ENCODE results near the gene BTG3.

The BTG3 gene

DNA sequence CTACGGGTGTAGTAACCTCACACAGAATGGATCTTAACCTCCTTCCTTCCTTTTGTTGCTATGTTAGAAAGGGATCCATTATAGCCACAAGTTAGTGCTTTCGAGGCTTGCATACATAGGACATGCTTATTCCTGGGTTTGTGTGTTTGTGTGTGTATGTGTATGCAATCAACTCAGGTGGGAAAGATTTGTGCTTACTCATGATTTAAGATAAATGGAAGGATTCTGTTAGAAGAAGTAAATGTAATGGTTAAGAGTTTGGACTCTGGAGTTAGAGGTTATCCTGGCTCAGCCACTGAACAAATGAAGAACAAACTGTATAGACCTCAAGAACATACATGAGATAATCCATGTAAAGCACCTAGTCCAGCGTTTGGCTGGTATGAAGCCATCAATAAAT is 28.8 kb downstream of the BTG3 start:
- DNase-seq: no peak

DNA sequence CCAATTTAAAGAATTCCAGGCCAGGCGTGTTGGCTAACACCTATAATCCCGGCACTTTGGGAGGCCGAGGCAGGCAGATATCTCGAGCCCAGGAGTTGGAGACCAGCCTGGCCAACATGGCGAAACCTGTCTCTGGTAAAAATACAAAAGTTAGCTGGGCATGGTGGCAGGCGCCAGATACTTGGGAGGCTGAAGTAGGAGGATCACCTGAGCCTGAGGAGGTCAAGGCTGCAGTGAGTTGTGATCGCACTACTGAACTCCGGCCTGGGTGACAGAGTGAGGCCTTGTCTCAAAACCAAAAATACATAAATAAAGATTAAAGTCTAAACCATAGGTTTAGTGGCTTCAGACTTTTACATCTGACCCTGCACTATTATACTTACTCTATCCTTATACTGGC is 32.4 kb downstream of the BTG3 start:
- DNase-seq: no peak

DNA sequence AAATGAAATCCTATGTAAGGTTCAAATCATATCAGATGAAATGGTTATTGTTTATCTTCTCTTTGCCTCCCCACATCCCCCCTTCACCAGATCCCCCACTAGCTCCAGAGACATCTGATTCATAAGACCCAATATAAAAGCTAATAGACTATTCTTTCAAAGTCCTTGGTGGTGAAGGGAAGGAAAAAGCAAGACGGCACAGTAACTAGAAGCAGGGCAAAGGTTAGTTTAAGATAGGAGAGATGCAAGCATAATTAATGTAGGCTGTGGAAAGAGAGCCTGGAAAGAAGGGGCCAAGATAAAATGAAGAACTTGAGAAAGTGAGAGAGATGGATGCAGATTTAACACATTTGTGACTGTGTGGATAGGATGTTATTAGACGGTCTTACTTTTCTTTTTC is 33.8 kb downstream of the BTG3 start:
- no peak for DNase-seq

DNA sequence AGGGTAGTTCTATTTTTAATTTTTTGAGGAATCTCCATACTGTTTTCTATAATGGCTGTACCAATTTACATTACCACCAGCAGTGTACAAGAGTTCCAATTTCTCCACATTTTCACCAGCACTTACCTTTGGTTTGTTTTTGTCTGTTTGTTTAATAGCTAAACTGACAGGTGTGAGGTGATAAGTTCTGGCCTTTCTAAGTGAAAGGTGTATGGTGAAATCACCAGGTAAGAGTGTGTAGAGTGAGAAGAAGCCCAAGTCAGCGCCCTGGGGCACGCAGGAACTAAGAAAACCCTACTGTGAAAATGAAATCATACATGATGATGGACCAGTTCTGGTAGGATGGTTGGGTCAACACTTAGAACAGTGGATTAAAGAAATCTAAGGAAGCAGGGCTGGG is 34.5 kb downstream of the BTG3 start:
- no peak for DNase-seq

DNA sequence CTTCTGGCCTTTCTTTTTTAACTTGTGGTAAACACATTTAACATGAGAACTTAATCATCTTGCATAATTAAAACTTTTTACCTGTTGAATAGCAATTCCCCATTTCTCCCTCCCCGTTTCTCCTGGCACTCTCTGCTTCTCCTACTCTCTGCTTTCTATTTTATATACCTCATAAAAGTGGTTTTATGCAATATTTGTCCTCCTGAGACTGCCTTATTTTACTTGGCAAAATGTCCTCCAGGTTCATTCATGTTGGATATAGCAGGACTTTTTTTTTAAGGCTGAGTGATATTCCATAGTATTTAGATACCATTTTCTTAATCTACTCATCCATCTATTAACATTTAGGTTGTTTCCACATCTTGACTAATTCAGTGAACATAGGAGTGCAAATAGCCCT is 35.0 kb downstream of the BTG3 start:
- DNase-seq: no peak

DNA sequence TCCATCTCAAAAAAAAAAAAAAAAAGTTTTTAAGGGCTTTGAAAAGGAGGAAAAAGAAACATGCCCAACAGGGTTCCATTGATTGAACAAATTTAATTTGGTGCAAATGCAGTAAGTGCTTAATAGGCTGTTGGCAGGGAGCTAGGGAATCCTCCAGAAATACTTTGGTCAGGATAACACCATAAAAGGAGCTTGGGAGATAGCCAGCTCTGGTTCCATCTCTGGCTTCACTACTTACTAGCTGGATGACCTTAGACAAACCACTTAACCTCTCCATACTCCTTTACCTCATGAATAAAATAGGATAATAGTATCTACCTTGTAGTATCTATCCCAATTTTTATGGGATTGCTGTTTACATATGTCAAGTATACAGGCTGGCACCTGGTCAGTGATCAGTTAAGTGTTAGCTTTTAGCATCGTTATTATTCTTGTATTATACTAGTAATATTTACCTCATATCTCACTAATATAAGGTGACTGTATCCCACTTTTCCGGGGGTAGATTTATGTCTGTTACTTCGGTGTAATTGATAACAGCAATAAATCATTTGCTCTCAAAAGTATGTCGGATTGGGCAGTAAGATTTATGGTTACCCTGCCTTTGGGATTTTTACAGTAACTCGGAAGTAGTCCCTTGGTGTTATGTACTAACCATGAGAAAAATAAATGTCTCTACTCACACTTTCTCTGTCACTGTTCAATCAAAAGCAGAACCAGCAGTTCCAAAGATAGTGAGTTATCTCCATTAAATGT is 36.4 kb downstream of the BTG3 start:
- DNase-seq: no peak

DNA sequence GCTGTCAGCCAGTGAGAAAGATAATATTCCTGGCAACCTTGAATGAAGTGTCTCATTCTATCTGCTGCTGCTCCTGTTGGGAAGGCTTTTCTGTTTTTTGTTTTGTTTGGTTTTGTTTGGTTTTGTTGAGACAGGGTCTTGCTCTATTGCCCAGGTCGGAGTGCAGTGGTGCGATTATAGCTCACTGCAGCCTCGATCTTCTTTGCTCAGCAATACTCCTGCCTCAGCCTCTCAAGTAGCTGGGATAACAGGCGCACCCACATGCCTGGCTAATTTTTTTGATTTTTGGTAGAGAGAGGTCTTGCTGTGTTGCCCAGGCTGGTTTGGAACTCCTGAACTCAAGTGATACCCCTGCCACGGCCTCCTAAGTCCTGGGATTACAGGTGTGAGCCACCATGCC is 37.6 kb downstream of the BTG3 start:
- DNase-seq: no peak

DNA sequence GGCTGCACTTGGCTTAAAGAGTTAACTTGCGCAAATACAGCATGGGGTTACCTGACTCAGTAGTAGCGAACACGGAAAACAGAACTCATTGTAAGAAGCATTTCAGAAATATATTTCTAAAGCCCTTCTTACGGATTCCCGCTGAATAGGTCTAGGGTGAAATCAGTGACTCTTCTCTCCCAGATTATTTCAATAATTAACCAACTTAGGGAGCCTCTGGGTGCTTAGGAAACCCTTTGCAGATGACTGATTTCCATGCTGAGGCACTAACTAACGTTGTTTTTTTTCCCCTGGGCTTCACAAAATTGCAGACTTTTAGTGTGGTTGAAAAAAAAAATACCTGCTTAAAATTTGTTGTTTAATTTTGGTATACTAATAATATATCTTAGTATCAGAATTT is 40.3 kb downstream of the BTG3 start:
- DNase-seq: no peak

DNA sequence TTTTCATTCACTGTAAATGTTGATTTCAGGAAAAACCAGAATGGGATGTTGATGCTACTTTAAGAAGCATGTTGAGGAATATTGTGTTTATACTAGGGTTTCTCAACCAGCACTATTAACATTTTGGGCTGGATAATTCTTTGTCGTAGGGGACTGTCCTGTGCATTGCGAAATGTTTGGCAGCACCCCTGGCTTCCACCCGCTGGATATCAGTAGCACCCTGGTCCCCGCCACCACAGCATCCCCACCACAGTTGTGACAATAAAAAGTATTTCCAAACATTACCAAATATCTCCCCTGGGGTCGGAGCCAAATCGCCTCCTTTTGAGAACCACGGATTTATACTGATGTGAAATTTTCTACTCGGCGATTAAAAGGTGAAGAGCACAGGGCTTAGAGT is 41.9 kb downstream of the BTG3 start:
- DNase-seq: no peak

DNA sequence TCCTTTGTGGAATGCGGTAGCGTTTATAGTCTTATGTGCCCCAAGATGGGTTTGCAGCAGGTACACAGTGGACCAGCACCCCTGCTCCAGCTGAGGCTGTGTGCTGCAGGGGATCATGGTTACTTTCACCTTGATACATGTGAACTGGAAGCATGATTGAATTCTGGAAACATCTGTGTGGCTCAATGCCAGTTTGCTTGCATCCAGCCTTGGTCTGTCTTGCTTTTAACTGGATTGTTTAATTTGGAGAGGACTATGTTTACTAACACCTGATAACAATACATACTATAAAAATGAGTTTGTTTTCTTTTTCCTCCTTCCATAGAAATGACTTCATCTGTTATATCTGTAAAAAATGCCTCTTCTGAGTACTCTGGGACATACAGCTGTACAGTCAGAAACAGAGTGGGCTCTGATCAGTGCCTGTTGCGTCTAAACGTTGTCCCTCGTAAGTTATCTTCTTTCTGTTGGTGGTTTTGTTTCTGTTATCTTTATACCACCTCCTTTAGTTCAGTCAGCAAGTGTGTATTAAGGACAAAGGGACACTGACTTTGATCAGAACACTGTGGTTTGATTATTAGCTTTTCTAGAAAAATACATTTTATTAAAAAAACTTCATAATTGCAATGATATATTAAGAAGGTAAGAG is 52.2 kb downstream of the BTG3 start:
- no peak for DNase-seq

DNA sequence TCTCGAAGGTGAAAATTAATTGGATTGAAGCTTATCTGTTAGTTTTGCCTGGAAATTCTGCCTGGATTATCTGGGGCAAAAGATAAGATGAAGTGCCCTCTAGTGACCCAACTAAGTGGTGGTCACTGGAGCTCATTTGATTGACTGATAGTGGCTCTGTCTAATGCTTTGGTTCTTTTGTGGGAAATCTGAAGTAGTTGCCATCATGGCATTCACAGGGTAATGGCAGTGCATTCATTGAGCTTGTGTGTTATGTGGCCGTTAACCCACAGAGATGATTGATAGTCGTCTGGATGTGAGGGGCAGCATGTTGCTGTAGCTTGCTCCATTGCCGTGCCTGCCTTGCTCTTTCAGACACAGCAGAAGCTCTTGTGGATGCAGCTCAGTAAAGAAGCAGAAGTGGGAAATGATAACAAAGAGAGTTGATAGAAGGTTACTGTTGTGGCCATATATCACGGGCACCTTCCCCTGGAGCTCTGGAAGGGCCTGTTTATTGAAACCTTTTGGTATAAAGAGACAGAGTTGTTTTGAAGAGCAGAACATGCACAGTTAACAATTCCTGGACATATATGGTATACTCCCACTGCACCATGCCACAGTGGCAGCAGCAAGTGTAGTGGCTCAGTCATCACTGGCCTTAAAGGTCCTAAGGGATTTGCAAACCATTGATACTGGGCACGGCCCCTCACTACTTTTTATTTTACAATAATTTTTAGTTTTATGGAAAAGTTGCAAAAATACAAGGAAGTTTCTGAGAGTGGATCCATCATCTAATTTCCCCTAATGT is 57.8 kb downstream of the BTG3 start:
- DNase-seq: no peak

DNA sequence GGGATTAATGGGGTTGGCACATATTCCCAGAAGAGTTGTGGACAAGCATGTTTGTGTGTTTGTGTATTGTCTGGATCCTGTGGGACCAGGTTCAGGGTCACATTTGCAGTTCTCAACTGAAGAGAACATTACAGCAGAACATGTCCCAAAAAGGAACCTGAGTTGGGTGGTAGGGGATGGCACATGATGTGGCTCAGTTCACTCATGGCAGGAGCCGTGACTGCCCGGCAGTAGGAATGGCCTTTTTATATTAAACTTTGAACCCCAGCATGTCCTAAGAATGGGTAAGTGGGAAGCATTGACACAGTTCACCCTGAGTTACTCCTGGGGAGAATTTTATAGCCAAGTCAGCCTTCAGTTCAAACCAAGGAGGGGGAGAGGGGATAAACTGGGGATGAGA is 58.6 kb downstream of the BTG3 start:
- no peak for DNase-seq

DNA sequence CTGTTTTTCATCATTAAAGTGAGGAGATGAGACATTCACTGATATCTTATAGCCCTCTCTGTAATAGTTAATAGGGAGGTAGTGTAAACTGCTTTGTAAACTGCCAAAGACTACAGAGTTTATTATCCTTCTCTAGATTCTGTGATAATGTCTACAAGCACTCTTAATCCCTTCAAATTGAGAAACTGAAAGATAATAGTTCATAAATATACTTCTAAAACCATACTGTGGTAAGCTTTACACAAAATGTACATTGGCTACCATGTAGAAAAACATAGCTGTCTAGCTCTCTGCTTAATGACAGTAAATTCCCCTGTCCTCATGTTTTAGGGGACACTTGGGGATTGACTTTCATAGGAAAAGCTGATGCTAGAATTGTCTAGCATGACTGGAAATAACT is 60.3 kb downstream of the BTG3 start:
- DNase-seq: no peak

DNA sequence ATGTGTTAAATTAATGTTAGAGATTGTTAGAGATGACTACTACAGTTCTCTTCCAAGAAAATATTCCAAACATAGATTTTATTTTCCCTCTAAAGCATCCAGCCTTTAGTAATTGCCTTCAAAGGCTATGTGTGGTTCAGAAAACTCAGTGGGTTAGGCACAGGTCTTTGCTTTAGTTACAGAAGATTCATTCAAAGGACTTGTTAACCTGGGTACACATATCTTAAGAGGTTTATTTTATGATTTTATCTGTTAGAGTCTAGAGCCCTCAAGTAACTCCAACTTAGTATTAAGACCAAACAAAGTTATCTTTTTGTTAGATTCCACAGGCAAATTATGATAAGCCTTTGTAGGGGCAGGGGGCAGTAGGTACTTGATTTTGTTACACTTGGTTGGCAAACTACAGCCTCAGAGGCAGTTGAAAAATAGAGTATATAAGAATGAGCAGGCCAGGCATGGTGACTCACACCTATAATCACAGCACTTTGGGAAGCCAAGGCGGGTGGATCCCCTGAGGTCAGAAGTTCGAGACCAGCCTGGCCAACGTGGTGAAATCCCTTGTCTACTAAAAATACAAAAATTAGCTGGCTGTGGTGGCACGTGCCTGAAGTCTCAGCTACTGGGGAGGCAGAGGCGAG is 61.9 kb downstream of the BTG3 start:
- DNase-seq: no peak

DNA sequence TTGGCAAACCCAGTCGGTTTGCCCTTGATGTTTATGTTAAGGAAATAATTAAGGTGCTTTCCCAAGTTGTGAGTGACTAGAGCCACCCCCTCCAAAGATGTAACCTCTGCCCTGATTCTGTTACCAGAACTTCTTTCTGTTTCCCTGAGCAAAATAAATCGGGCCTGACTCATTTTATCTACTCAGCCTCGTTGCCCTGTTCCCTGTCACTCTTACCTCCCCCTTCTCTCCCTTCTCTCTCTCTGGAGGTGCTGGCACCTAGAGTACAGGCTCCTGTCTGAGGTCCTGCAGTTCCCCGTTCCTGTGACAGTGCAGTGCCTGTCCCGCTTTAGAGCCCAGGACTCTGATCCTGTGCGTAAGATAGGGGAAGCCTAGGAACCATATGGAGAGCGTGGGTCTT is 64.4 kb downstream of the BTG3 start:
- DNase-seq: no peak

DNA sequence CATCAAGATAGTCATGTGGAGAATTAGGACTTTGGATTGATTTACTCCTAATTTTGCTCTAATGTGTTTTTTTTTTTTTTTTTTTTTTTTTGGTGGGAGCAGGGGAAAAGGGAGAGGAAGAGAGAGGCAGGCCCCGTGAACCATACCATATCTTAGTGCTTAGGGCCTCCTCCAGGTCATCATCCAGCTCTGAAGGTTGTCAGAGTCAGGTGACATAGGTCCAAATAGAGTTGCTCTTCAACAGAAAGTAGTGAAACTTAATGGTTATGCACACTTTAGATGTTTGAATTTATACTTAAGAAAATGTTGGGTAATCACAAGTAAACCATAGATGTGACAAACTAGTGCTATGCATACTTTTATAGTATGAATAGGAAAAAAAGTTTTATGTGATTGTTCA is 67.7 kb downstream of the BTG3 start:
- DNase-seq: no peak
